ENCODE results near the gene DTYMK.

- TF ChIP-seq CTCF (conservative IDR thresholded peaks at IDR 0.05) (peak; percentile 18), ZFX (IDR thresholded peaks at IDR 0.05) (no peak)
Observed at GRCh38 chr2:241734208-241734466, 47.5 kb upstream of the DTYMK start.
